DMS79 treated with DMSO at 0.1 percent for 48 hours (cell line): Measurements from ENCODE around the gene RAP1GAP.
"Not testable (repeated sequence)": the region's sequence is repeated elsewhere in the genome, so short reads cannot be mapped to it uniquely, and the experiment has no call there.

Experiments
- DNase-seq: peaks from one replicate; lab custom pipeline; 2025; lab: John Stamatoyannopoulos, UW

RAP1GAP gene

DNA sequence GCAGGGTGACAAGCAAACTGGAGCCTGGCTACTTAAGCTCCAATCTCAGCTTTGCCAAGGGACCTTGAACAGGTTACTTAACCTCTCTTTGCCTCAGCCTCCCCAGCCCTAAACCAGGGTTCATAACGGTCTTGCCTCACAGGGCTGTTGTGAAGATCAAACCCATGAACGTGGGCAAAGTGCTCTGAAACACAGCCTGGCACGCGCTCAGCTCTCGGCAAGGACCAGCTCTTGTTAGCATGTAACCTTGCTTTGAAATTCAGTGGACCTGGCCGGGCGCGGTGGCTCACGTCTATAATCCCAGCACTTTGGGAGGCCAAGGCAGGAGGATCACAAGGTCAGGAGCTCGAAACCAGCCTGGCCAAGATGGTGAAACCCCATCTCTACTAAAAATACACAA lies 24.8 kb downstream of the RAP1GAP start:
- DNase-seq = no peak

DNA sequence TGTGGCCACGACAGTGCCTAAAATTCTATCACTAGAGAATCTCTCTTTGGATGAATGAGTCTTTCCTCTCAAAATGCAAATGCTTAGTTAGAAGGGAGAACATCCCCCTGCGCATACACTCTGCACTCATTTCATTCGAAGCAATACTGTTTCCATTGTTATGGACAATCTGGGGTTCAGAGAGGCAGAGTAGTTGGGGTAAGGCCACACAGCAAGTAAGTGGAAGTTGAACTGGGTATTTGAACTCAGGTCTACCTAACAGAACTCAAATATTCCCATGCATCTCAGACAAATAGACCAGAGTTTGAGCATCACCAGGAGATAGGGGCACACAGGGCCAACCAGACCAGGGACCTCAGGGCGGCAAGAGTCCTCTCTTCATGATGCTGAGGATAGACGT lies 25.5 kb downstream of the RAP1GAP start:
- DNase-seq = no peak

DNA sequence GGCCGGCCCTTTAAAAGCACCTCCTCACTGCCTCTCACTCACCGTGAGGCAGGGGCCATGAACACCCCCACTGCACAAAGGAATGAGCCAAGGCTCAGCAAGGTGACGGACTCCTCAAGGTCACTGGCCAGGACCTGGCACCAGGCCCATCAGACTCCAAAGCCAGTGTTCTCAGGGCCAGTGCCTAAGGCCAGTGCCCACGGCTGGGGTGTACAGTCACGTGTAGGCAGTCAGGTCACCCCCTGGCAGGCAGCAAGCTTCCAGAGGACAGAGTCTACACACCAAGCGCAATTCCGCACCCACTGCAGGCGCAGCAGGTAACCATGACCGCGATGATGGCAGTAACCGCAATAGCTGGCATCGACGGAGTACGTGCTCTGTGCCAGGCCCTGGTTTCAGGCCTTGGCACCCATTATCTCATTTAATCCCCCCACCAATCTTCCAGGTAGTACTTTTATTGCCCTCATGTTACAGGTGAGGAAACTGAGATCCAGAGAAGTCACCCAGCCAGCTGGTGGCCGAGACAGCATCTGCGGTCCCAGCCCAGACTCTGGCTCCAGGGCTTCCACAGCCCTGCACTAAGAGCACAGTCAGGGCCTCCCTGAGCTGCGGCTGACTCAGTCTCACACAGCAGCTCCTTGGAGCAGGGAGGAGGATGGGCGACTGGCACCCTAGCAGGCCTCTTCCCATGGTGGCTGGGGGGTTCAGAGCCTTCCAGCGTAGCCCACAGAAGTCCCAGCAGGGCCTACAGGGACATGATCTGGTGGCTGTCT lies 27.0 kb downstream of the RAP1GAP start:
- DNase-seq = no peak

DNA sequence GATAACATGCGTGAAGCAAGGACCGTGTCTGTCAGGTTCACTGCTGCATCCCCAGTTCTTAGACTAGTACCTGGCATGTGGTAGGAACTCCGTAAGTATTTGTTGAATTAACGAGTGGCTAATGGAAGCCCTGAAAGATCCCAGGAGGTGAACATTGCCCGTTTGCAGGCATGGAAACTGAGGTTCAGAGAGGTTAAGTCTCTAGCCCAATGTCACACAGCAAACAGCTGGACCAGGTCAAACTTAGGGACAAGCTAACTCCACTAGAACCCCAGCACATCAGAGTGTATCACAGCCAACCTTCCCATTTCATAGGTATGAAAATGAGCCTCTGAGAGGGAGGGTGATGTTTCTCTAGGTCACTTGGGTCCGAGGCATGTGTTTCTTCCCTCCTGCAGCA lies 27.6 kb downstream of the RAP1GAP start:
- no peak for DNase-seq

DNA sequence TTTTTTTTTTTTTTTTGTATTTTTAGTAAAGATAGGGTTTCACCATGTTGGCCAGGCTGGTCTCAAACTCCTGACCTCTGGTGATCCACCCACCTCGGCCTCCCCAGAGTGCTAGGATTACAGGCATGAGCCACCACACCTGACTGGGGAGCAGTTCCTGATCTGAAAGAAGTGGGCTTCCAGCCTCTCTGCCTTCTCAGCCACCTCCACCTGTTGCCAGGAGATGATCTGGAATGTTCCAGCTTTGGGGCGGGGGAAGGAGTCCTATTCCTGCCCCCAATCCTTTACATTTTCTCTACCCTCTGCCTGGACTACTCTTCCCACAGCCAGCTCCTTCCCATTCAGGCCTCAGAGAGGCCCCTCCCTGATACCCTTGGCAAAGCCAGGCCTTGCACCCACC lies 28.1 kb downstream of the RAP1GAP start:
- no peak for DNase-seq

DNA sequence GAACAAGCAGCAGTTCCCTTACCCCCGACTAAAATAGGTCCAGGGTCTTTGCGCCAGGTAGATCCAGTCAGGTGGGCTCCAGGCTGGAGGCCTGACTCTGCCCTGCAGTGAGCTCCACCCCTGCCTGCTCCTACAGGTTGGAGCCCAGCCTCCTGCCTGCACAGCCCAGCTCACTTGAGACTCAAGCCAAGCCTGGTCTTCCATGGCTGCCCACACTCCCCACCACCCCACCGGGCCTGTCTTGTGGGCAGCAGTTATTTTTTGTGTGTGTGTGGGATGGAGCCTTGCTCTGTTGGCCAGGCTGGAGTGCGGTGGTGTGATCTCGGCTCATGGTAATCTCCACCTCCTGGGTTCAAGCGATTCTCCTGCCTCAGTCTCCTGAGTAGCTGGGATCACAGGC lies 28.5 kb downstream of the RAP1GAP start:
- no peak for DNase-seq

DNA sequence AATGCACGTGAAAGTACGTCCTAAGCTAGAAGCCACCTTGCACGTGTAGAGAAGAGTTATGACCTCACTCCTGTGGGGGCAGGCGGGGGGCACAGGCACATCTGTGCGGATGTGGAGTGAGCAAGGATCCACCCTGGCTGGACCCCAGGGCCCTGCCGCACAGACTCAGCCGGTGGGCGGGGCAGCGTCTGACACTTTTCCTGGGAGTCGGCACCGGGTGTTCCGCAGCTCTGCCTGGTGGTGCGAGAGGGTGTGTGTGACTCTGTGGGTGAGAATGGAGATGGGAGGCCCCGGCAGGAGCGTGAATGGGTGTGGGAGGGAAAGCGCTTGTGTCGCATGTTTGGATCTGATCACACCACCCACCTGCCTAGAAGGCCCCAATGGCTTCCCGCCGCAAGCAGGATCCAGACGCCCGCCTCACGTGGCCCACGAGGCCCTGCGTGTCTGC lies 29.5 kb downstream of the RAP1GAP start:
- DNase-seq = no peak

DNA sequence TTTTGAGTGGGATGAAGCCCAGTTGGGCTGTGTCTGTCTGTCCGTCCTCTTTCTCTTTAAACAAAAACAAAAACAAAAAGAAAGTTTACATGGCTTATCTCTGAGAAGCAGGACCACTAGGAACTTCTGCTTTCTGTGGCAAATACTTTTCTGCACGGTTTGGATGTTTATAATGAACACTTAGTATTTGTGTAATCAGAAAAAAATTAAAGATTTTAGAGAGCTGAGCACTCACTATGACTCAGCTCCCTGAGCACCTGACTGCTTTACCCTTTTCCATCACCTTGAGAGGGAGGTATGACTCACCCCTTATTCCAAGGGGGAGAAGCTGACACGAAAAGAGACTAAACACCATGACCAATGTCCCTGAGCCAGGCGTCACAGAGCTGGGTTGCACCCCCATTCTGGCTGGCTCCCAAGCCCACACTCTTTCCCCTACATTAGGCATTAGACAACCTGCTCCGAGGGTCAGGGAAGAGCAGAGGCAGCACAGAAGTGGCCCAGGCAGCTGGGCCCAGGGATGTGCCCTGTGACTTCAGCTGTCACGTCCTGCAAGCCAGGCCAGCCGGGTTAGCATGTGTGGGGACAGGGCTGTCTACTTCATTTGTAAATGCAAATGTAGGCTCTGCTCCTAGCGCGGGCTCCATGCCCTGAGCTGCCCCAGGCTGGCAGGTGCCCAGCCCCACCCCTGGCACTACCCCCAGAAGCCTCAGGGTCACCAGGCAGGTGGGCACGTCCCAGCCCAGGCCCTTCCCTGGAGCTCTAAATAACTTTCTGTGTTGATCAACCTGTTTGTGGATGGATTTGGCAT lies 30.4 kb downstream of the RAP1GAP start:
- peak; percentile 97 for DNase-seq

DNA sequence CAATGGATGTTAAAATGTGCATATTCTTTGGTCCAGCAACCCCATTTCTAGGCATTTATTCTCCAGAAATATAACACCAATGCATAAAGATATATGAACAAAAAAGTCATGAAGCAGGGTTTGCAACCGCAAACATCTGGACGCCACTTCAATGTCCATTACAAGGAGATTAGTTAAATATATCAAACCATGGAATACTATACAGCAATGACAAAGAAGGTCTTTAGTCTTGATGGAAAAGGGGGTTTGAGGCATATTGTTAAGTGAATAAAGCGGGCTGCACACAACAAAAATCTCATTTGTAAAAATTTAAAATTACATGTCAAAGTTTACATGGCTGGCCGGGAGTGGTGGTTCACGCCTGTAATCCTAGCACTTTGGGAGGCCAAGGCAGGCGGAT lies 31.6 kb downstream of the RAP1GAP start:
- no peak for DNase-seq

DNA sequence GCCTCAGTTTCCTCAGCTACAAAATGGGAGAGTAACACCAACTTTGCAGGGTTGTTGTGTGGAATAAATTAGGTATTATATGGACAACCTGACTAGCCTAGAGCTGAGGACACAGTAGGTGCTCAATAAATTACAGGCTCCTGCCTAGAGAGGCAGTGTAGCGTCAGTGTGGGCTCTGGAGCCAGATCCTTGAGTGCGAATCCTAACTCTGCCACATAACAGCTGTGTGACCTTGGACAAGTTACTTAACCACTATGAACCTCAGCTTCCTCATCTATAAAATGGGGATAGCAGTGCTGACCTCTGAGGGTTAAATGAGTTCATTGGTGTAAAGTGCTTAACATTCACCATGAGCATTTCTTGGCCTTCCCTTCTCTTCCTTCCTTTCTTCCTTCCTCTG lies 33.1 kb downstream of the RAP1GAP start:
- DNase-seq = no peak

DNA sequence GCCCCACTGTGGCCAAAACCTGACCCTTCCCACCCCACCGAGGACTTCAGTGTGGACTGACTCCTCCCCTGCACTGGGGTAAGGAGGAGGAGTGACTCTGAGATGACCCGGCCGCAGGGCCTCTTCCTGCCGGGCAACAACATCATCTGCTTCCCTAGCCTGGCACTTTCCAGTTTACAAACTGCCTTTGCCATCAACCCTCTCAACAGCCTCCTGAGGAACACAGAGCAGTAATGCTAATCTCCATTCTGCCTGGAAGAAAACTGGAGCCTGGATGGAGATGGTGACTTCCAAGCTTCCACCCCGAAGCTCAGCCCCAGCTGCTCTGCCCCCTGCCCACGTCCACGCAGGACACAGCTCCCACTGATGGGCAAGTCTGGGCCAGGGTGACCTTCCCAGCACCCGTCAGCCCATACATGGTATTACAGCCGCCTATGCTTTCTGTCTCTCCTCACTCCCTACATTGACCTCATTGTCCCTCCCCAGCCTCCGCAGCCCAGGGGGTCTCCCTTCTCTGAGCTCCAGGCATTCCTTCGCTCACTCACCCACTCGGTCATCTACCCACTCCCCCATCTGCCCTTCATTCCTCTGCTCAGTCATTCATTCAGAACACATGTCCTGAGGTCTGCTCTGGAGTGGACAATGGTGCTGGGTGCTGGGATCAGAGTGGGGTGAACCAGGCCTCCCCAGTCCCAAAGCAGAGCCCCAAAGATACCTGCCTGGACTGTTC lies 34.2 kb downstream of the RAP1GAP start:
- no peak for DNase-seq

DNA sequence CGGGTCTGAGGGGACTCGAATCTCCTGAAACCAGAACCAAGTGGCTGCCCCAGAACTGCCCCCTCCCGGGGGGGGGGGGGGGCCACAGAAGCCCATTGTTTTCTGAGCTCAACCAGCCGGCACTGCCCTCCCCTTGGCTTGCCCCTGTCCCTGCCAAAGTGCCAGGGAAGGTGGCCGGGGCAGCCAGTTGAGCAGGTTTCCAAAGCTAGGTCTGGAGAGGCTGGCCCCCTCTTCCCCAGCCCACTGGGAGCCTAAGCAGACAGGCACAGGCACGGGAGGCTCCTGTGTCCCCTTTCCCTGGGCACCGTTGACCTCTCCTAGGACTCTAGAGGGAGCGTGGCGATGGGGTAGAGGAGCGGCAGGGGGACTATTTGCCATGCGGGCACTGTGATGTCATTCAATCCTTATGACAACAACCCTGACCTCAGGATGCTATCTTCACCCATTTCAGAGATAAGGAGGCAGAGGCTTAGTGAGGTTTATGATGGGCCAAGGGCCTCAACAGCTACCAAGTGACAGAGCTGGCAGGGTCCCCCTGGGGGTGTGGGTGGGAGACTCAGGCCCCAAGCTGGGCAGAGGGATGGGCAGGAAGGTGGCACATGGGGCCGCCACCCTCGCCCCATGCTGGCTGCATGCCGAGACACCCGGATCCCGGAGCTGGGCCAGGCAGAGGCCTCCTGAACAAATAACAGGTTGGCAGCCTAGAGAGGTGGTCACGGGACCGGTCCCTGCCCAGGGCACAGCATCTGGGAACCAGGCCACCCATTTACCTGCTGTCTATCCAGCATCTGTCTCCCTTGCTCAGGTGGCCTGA lies 35.0 kb downstream of the RAP1GAP start:
- DNase-seq = no peak

DNA sequence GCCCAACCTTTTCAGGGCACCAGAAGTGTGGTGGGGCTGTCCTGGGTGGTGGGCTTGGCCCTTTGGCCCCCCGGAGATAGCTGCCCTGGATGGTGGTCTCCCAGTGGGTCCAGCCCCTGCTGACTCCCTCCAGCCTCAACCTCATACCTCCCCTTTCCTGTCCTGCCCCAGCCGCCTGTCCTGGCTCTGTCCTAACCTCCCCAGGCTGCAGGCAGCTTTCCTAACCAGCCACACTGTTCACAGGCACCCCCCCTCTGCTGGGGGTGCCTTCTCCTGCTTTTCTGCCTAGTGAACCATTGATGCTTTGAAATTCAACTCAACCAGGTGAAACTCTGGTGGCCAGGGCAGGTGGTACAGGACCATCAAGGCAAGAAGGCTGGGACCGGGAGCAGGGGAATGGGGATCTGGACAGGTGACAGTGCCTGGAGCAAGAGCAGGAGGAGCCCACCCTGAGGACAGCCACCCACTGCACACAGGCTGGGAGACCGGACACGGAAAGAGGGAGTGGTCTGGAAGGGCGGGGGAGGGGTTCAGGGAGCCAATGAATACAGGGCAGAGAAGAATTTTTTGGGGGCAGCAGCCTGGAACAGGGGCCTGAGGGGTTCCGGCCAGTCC lies 35.9 kb downstream of the RAP1GAP start:
- DNase-seq = no peak

DNA sequence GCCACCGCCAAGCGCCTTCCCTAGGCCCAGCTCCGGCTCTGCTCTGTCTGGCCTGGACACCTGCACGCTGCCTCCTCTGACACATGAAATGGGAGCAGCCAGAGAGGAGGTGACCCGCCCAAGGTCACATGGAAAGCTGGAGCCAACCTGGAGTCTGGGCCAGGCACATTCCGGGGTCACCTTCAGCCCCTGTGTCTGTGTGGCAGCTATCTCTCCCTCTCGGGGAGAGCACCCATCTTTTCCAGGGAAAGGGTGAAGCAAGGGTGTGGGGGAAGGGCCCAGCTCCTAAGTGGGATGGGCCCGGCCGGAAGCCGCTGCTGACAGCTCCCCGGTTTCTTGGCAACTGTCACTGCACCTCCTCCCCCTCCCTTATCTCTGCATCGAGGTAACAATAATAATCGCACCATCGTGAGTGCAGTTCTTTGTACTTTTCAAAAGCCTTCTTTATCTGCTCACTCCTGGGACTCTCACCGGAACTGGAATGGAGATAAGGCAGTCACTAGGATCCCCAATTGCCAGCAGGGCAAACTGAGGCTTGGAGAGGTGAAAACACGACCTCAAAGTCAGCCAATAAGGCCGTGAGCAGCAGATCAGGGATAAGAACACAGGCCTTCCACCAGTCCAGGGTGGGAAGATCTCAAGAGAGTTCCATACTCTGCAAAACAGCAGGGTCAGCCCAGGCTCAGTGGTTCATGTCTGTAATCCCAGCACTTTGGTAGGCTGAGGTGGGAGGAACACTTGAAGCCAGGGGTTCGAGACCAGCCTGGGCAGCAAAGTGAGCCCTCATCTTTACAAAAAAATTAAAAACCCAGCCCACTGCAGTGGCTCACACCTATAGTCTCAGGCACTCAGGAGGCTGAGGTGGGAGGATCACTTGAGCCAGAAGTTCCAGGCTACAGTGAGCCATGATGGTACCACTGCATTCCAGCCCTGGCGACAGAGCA lies 36.9 kb downstream of the RAP1GAP start:
- DNase-seq = no peak

DNA sequence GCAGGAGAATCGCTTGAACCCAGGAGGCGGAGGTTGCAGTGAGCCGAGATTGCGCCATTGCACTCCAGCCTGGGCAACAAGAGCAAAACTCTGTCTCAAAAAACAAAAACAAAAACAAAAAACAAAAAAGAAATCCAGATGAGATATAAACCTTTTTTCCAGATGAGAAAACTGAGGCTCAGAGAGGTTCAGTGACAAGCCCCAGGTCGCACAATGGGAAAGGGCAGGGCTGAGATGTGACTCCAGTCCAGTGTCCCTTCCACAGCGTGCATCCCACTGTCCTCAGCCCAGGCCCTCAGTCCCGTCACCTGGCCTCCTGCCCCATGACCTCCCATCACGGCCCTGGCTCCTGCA lies 37.6 kb downstream of the RAP1GAP start:
- DNase-seq = not testable (repeated sequence)

DNA sequence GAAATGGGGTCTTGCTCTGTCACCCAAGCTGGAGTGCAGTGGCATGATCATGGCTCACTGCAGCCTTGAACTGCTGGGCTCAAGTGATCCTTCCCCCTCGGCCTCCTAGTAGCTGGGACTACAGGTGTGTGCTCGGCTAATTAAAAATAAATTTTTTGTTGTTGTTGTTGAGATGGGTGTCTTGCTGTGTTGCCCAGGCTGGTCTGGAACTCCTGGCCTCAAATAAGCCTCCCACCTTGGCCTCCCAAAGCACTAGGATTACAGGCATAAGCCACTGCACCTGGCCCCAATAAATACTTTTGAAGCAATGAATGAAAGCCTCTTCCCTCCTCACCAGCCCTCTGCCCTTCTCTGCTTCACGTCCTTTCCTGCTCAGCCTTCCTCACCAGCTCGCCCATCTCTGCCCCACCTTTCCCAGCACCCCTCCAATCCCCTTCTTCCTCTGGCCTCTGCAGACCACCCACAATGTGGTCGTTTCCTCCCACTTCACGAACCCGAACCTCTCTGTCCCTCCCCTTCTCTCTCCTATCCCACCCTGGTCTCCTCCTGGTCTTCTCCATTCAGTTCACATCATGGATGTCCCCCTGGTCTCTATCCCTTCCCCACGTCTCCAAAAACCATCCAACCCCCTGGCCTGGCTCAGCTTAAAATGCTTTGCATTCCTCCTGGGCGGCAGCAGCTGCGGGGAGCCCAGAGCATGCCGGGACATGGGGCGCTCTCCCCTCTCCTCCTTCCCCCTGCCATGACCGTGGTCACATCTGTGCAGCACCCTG lies 38.4 kb downstream of the RAP1GAP start:
- DNase-seq = no peak

DNA sequence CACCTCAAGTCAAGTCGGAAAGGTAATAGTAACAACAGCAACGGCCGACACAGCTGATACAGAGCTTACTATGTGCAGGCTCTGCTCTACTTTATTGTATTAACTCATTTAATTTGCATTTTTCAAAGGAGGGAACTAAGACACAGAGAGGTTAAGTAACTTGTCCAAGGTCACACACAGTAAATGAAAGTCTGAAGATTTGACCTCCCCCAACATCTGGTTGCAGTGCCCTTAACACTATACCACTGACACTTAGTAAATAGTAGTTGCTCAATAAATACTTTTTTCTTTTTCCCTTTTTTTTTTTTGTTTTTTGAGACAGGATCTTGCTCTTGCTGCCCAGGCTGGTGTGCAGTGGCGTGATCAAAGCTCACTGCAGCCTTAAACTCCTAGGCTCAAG lies 39.2 kb downstream of the RAP1GAP start:
- no peak for DNase-seq

DNA sequence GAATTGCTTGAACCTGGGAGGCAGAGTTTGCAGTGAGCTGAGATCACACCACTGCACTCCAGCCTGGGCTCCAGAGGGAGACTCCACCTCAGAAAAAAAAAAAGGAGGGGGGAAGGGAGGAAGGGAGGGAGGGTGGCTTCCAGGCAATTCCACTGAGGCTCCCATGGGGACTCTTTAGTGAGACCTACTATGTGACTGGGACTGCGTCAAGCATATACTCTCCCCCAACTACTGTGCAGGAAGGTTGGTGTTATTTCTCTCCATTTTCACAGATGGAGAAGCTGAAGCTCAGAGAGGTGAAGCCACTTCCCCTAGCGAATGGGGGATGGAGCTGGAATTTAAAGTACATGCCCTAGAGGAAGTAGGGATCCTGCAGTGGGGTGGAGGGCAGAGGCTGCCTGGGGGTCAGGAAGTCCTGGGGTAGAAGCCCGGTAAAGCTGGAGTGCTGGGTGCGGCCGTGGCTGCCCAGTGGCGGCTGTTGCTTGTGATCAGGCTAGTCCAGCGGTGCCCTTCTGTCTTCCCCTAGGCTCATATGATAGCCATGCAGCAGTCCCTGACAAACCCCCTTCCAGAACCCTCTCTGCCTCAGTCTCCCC lies 40.3 kb downstream of the RAP1GAP start:
- DNase-seq = no peak

DNA sequence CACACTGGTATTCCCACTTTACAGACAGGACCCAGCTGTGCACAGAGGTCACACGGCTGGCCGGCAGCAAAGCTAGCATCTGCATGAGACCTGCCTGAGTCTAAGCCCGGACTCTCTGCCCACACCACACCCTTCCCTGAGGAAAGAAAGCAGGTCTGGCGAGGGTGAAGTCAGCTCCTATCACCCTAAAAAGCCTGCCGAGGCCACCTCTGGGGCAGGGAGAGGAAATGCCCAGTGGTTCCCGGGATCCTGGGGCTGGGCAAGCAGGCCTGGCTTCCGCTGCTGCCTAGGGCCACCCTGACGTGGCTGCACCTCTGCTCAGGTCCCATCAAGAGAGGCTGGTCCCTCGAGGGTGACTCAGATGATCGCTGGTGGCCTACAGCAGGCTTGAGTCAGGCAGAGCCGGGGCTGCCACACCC lies 42.2 kb downstream of the RAP1GAP start:
- no peak for DNase-seq
